Mesothelial cell of epicardium (in vitro differentiated cells): ENCODE results near the gene AQP6. TPM values are rescaled to one million over a fixed set of nuclear protein-coding genes. Genes with fewer than 3 reads are reported as not detected.

Experiments
- DNase-seq, 2 experiments: peaks; one replicate each; pipeline ENCODE4 v3.0.0; 2021; ENCODE audit warnings: low spot score in 2 of 2; ENCODE audit not compliant: unreplicated experiment in 2 of 2
- H3K27ac Mint-ChIP-seq: 2 replicates; pipeline ENCODE4 v1.8.0; 2021; ENCODE audit warnings: mixed read lengths
- H3K27me3 Mint-ChIP-seq: 2 replicates; pipeline ENCODE4 v1.8.0; 2021; ENCODE audit warnings: low read depth, mixed read lengths
- H3K36me3 Mint-ChIP-seq: 2 replicates; pipeline ENCODE4 v1.8.0; 2021; ENCODE audit warnings: mixed read lengths
- H3K4me1 Mint-ChIP-seq: 2 replicates; pipeline ENCODE4 v1.8.0; 2021; ENCODE audit warnings: mixed read lengths
- H3K4me3 Mint-ChIP-seq: 2 replicates; pipeline ENCODE4 v1.8.0; 2021; ENCODE audit warnings: mild to moderate bottlenecking, moderate library complexity, mixed read lengths
- H3K9me3 Mint-ChIP-seq: 2 replicates; pipeline ENCODE4 v1.8.0; 2021; ENCODE audit warnings: mixed read lengths
- CTCF ChIP-seq: fragments of 200-600 bp; sonication (generic); IDR thresholded peaks from one replicate; pipeline ENCODE4 v1.5.0; 2021; ENCODE audit warnings: antibody characterized with exemption; ENCODE audit not compliant: unreplicated experiment
- total RNA-seq: library from RNA; stranded (reverse); gene quantifications from 3 replicates; pipeline ENCODE4 v1.2.1, GENCODE V29; 2021

Gene AQP6
- total RNA-seq, 1 donor from 2014 or later = 0.16 TPM

- no peaks in the 10 kb centered on the region for H3K36me3 Mint-ChIP-seq
- DNase-seq = peak; percentile 87 to 98
- no peak overlapping the region for H3K27ac Mint-ChIP-seq
- TF ChIP-seq CTCF = peak; percentile 97
- H3K27me3 Mint-ChIP-seq = peaks cover 53% of the 10 kb centered on the region
- no peaks in the 10 kb centered on the region for H3K9me3 Mint-ChIP-seq
- H3K4me3 Mint-ChIP-seq = peak overlapping the region; percentile 50
- peaks cover 3% of the 10 kb centered on the region for H3K4me1 Mint-ChIP-seq
Measured at GRCh38 chr12:49967042-49967776, 5.5 kb upstream of the AQP6 start.

GRCh38 chr12:49967777-49968250 is 4.9 kb upstream of the AQP6 start:
- no peak for DNase-seq
- no peak overlapping the region for H3K27ac Mint-ChIP-seq
- peak overlapping the region; percentile 50 for H3K4me3 Mint-ChIP-seq
- no peaks in the 10 kb centered on the region for H3K9me3 Mint-ChIP-seq
- no peak for TF ChIP-seq CTCF
- peaks cover 49% of the 10 kb centered on the region for H3K27me3 Mint-ChIP-seq
- H3K36me3 Mint-ChIP-seq = no peaks in the 10 kb centered on the region
- peaks cover 3% of the 10 kb centered on the region for H3K4me1 Mint-ChIP-seq

GRCh38 chr12:49968471-49968870 is 4.3 kb upstream of the AQP6 start:
- Mint-ChIP-seq H3K4me3 (no peak overlapping the region), H3K4me1 (peaks cover 3% of the 10 kb centered on the region), H3K27ac (no peak overlapping the region), H3K9me3 (no peaks in the 10 kb centered on the region), H3K27me3 (peaks cover 43% of the 10 kb centered on the region), H3K36me3 (no peaks in the 10 kb centered on the region)
- no peak for TF ChIP-seq CTCF
- DNase-seq = no peak

- peaks cover 3% of the 10 kb centered on the region for H3K4me1 Mint-ChIP-seq
- no peak for DNase-seq
- H3K4me3 Mint-ChIP-seq = no peak overlapping the region
- no peaks in the 10 kb centered on the region for H3K9me3 Mint-ChIP-seq
- no peak for TF ChIP-seq CTCF
- H3K36me3 Mint-ChIP-seq = no peaks in the 10 kb centered on the region
- no peak overlapping the region for H3K27ac Mint-ChIP-seq
- peaks cover 40% of the 10 kb centered on the region for H3K27me3 Mint-ChIP-seq
Measured at GRCh38 chr12:49969027-49969426, 3.7 kb upstream of the AQP6 start.

GRCh38 chr12:49969651-49970429 is 2.9 kb upstream of the AQP6 start:
- no peak for TF ChIP-seq CTCF
- Mint-ChIP-seq H3K4me3 (no peak overlapping the region), H3K27me3 (peaks cover 33% of the 10 kb centered on the region), H3K9me3 (no peaks in the 10 kb centered on the region), H3K36me3 (no peaks in the 10 kb centered on the region), H3K4me1 (peaks cover 4% of the 10 kb centered on the region), H3K27ac (no peak overlapping the region)
- DNase-seq = no peak
